Upper lobe of left lung (tissue), 6 donors: Measurements from ENCODE around the gene ERO1A. TPM values are rescaled to one million over a fixed set of nuclear protein-coding genes. Genes with fewer than 3 reads are reported as not detected.

Experiments
- ATAC-seq, 2 donors: fragments of 200-7000 bp; cut with Tn5 transposase; one replicate each; pipeline ENCODE4 v1.9.1; 2022; ENCODE audit warnings: mild to moderate bottlenecking in 2 of 2, moderate library complexity in 2 of 2; ENCODE audit not compliant: low FRiP score in 2 of 2
- DNase-seq, 2 donors: peaks; one replicate each; pipeline ENCODE4 v3.0.0-alpha.2; 2019 to 2020
- H3K27ac ChIP-seq, 4 donors: fragments of 200-600 bp; sonication (generic); one replicate each; pipeline ENCODE4 v1.5.1; 2016 to 2019
- H3K27me3 ChIP-seq, 4 donors: fragments of 200-600 bp; sonication (generic); one replicate each; pipeline ENCODE4 v1.5.1; 2017 to 2019
- H3K36me3 ChIP-seq, 4 donors: fragments of 200-600 bp; sonication (generic); one replicate each; pipeline ENCODE4 v1.5.1; 2016 to 2019
- H3K4me1 ChIP-seq, 4 donors: fragments of 200-600 bp; sonication (generic); one replicate each; pipeline ENCODE4 v1.5.1; 2018 to 2019
- H3K4me3 ChIP-seq, 4 donors: fragments of 200-600 bp; sonication (generic); one replicate each; pipeline ENCODE4 v1.5.1; 2017 to 2019; ENCODE audit warnings: mild to moderate bottlenecking in 2 of 4, moderate library complexity in 1 of 4
- H3K9me3 ChIP-seq, 4 donors: fragments of 200-600 bp; sonication (generic); one replicate each; pipeline ENCODE4 v1.5.1; 2018 to 2019
- EP300 ChIP-seq, 4 donors: sonication (generic); formaldehyde crosslinking; IDR thresholded peaks; one replicate each; pipeline ENCODE4 v1.5.1; 2017; ENCODE audit warnings: antibody characterized with exemption in 4 of 4, control low read depth in 2 of 4
- POLR2A ChIP-seq, 4 donors: fragments of 450-650 bp; IDR thresholded peaks; one replicate each; pipeline ENCODE4 v1.5.1; 2016 to 2017; ENCODE audit warnings: antibody characterized with exemption in 4 of 4, mild to moderate bottlenecking in 2 of 4
- POLR2AphosphoS5 ChIP-seq, 2 donors: sonication (generic); formaldehyde crosslinking; IDR thresholded peaks; one replicate each; pipeline ENCODE4 v1.5.1; 2017; ENCODE audit warnings: antibody characterized with exemption in 2 of 2
- WGBS, 2 donors: methylation state at CpG; one replicate each; pipeline ENCODE4 v1.1.5; 2017 to 2018; 5-methylcytosine and 5-hydroxymethylcytosine counted together
- total RNA-seq, 6 donors: library from RNA; depleted of rRNA in 4 of 6; stranded (reverse); fragments of >200 nt in 4 of 6; gene quantifications; one replicate each; pipeline versions ENCODE4 v1.1.0 to v1.2.1, GENCODE V29; 2016 to 2021
- TF ChIP-seq, protein P1 (sequence below), 6 experiments: fragments of 450-650 bp in 4 of 6; fragments of 200-600 bp in 2 of 6; sonication (generic) in 2 of 6; IDR thresholded peaks; one replicate each; pipeline ENCODE4 v1.5.1; 2016 to 2019; ENCODE audit warnings: antibody characterized with exemption in 6 of 6
- donor health status: DM: no; HTN: no; CAD: no; lungs with moderate emphysema.
- donor health status: DM: no; HTN: yes; CAD: no; lungs with severe emphysema.

Gene ERO1A
- total RNA-seq, 6 donors from 2014 or later: 36.4 to 63.4 (median 50.9) TPM

DNA sequence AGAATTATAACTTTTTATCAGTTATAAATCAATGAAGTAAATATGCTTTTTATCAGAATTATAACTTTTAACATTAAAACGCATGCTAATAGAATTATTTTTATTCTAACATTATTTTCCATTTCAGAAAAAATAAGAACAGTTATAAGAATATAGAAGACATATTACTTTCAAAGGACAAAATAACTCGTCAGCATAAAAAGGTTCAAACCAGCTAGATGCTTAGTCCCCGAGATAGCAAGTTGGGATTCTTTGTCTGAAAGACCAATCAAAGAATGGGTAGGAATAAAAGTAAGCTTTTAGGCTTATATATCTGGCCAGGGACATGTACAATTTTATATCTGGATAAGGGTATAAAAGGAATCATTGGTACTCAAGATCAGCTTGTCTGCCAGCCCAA lies 76.8 kb downstream of the ERO1A start:
- DNase-seq (no peak), ATAC-seq (no peak)
- Histone ChIP-seq H3K4me1 (no peaks in the 10 kb centered on the region), H3K27me3 (no peaks in the 10 kb centered on the region), H3K36me3 (no peaks in the 10 kb centered on the region), H3K27ac (no peak overlapping the region), H3K4me3 (no peak overlapping the region), H3K9me3 (no peaks in the 10 kb centered on the region)
- 95 to 96% methylated on average over 3 of the region's 3 CpGs for WGBS, 2 donors
- TF ChIP-seq POLR2AphosphoS5 (IDR thresholded peaks at IDR 0.05): no peak
- TF ChIP-seq POLR2A (IDR thresholded peaks at IDR 0.05): no peak
- TF ChIP-seq EP300 (IDR thresholded peaks at IDR 0.05): no peak
- TF ChIP-seq, protein P1, sequence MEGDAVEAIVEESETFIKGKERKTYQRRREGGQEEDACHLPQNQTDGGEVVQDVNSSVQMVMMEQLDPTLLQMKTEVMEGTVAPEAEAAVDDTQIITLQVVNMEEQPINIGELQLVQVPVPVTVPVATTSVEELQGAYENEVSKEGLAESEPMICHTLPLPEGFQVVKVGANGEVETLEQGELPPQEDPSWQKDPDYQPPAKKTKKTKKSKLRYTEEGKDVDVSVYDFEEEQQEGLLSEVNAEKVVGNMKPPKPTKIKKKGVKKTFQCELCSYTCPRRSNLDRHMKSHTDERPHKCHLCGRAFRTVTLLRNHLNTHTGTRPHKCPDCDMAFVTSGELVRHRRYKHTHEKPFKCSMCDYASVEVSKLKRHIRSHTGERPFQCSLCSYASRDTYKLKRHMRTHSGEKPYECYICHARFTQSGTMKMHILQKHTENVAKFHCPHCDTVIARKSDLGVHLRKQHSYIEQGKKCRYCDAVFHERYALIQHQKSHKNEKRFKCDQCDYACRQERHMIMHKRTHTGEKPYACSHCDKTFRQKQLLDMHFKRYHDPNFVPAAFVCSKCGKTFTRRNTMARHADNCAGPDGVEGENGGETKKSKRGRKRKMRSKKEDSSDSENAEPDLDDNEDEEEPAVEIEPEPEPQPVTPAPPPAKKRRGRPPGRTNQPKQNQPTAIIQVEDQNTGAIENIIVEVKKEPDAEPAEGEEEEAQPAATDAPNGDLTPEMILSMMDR (IDR thresholded peaks at IDR 0.05): no peak

DNA sequence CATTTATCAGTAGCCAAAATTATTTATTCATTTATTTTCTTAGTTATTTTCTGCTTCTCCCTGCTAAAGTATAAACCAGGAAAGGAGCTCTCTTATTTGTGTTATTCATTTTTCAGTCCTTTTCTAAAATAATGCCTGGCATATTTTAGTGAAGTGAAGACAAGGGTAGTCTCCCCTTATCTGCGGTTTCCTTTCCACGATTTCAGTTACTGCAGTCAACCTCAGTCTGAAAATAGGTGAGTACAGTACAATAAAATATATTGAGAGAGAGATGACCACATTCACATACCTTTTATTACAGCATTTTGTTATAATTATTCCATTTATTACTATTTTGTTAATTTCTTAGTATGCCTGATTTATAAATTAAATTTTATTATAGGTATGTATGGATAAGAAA lies 85.2 kb downstream of the ERO1A start:
- no peak for ATAC-seq
- TF ChIP-seq EP300 (IDR thresholded peaks at IDR 0.05) (no peak), POLR2A (IDR thresholded peaks at IDR 0.05) (no peak), POLR2AphosphoS5 (IDR thresholded peaks at IDR 0.05) (no peak)
- TF ChIP-seq, protein P1 (IDR thresholded peaks at IDR 0.05): no peak
- H3K4me1 ChIP-seq: no peaks in the 10 kb centered on the region
- WGBS, 2 donors: 94 to 97% methylated on average over 2 of the region's 2 CpGs
- no peaks in the 10 kb centered on the region for H3K27me3 ChIP-seq
- no peaks in the 10 kb centered on the region for H3K9me3 ChIP-seq
- H3K4me3 ChIP-seq: no peak overlapping the region
- no peaks in the 10 kb centered on the region for H3K36me3 ChIP-seq
- DNase-seq: no peak
- no peak overlapping the region for H3K27ac ChIP-seq

DNA sequence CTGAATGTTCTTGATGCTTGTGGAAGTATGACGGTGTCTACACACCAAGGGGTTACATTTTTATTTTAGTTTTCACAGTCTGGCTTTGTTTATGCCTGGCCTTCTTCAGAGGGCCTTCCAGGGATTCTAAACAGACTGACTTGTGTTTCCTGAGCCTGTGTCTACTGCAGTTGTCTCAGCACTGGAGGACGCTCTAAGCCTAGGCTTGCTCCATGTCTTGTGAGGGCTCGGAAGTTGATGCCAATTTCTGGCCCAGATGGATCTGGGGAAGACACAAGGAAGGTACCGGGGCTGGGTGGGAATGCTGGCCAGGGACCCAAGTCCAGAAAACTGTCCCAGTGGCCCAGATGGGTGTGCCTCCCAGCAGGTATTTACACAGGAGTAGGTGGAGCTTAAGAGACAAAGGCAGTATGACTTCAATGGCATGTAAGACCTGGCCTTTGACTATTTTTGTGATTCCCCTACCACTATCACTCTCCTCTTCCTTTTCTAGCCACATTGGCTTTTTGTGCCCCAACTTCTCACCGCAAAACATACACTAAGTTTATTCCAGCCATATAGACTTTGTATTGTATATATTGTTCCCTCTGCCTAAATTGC lies 85.8 kb downstream of the ERO1A start:
- H3K4me3 ChIP-seq: no peak overlapping the region
- H3K9me3 ChIP-seq: peaks cover 0 to 5% (median 0%) of the 10 kb centered on the region in 4 donors
- WGBS, 2 donors: 94 to 96% methylated on average over 5 of the region's 5 CpGs
- H3K27ac ChIP-seq: no peak overlapping the region
- H3K27me3 ChIP-seq: no peaks in the 10 kb centered on the region
- ATAC-seq (no peak), DNase-seq (no peak)
- H3K36me3 ChIP-seq: no peaks in the 10 kb centered on the region
- TF ChIP-seq EP300 (IDR thresholded peaks at IDR 0.05): no peak
- TF ChIP-seq, protein P1 (IDR thresholded peaks at IDR 0.05): no peak
- TF ChIP-seq POLR2AphosphoS5 (IDR thresholded peaks at IDR 0.05): no peak
- TF ChIP-seq POLR2A (IDR thresholded peaks at IDR 0.05): no peak
- no peaks in the 10 kb centered on the region for H3K4me1 ChIP-seq

DNA sequence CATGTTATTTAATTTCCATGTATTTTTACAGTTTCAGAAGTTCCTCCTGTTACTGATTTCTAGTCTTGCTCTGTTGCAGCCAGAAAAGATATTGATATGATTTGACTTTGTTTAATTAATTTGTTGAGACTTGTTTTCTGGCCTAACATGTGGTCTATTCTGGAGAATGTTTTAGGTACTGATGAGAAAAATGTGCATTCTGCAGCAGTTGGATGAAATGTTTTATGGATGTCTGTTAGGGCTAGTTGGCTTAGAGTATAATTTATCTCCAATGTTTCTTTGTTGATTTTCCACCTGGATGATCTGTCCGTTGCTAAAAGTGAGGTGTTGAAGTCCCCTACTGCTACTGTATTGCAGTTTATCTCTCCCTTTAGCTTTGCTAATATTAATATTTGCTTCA lies 88.3 kb downstream of the ERO1A start:
- Histone ChIP-seq H3K27ac (no peak overlapping the region), H3K36me3 (no peaks in the 10 kb centered on the region), H3K4me1 (no peaks in the 10 kb centered on the region), H3K9me3 (peaks cover 0 to 5% (median 0%) of the 10 kb centered on the region in 4 donors), H3K4me3 (no peak overlapping the region), H3K27me3 (no peaks in the 10 kb centered on the region)
- DNase-seq (no peak), ATAC-seq (no peak)
- WGBS, 2 donors: 92 to 96% methylated on average over 1 of the region's 1 CpG
- no peak for TF ChIP-seq POLR2AphosphoS5 (IDR thresholded peaks at IDR 0.05)
- no peak for TF ChIP-seq EP300 (IDR thresholded peaks at IDR 0.05)
- TF ChIP-seq, protein P1 (IDR thresholded peaks at IDR 0.05): no peak
- TF ChIP-seq POLR2A (IDR thresholded peaks at IDR 0.05): no peak

DNA sequence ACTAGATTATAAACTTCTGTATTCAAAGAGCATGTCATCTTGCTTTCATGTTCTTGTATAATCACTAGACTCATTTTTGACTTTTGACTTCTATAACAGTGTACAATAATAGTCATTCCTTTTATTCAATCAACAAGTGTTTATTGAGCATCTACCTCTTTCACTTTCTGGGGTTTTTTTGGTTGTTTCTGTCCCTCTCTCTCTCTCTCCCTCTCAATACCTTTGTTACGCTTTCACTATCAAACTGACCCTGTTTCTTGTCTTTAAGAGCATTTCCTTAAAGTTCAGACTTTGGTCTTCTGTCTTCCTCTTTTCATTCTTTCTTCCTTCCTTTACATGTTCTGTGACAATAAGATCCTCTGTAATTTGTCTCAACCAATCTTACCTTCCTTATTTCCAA lies 93.2 kb downstream of the ERO1A start:
- H3K27ac ChIP-seq: no peak overlapping the region
- H3K4me1 ChIP-seq: no peaks in the 10 kb centered on the region
- H3K9me3 ChIP-seq: peaks cover 0 to 5% (median 0%) of the 10 kb centered on the region in 4 donors
- H3K27me3 ChIP-seq: no peaks in the 10 kb centered on the region
- no peaks in the 10 kb centered on the region for H3K36me3 ChIP-seq
- no peak overlapping the region for H3K4me3 ChIP-seq
- ATAC-seq (no peak), DNase-seq (no peak)
- TF ChIP-seq EP300 (IDR thresholded peaks at IDR 0.05): no peak
- TF ChIP-seq POLR2A (IDR thresholded peaks at IDR 0.05): no peak
- TF ChIP-seq, protein P1 (IDR thresholded peaks at IDR 0.05): no peak
- no peak for TF ChIP-seq POLR2AphosphoS5 (IDR thresholded peaks at IDR 0.05)
- 59 to 75% methylated on average over 1 of the region's 1 CpG for WGBS, 2 donors
